GM13976 (cell line): ENCODE results near the gene PKP3.

ENCODE experiments used
- DNase-seq: peaks from one replicate; pipeline ENCODE4 v3.0.0; 2012; ENCODE audit warnings: low spot score
- CTCF ChIP-seq: IDR thresholded peaks from 2 replicates; pipeline ENCODE4 v1.5.1; 2012; ENCODE audit warnings: borderline replicate concordance, mild to moderate bottlenecking; ENCODE audit not compliant: insufficient read depth; ENCODE audit errors: extremely low read depth, missing control alignments, control extremely low read depth
- in situ Hi-C: fragments of 300-500 bp; cut with MboI; formaldehyde crosslinking; loops from one replicate; pipeline ENCODE4 v1.12.0; 2022; ENCODE audit warnings: low sequenced_read_pairs, mixed read lengths, inconsistent platforms; ENCODE audit not compliant: unreplicated experiment

Gene PKP3

GRCh38 chr11:445765-446588 is 52.0 kb downstream of the PKP3 start:
- in situ Hi-C loops, result no loop called here
- no peak for TF ChIP-seq CTCF

GRCh38 chr11:446891-447290 is 52.9 kb downstream of the PKP3 start:
- in situ Hi-C loops, result no loop called here
- no peak for DNase-seq
- no peak for TF ChIP-seq CTCF

More at GRCh38 chr11:445765-446588, 52.0 kb downstream of the PKP3 start:
- no peak for DNase-seq

GRCh38 chr11:447923-448731 is 54.1 kb downstream of the PKP3 start:
- TF ChIP-seq CTCF, result peak; percentile 82
- DNase-seq, result peak; percentile 98
- in situ Hi-C loops, result no loop called here

- in situ Hi-C loops, result no loop called here
- peak; percentile 96 for DNase-seq
- TF ChIP-seq CTCF, result no peak
Measured at GRCh38 chr11:449889-450808, 56.1 kb downstream of the PKP3 start, which contains the start of gene PTDSS2. TSS of gene PTDSS2 (plus strand) at chr11:450279. CDS start at chr11:450456, 177 bp downstream.

- DNase-seq, result peak; percentile 75
- in situ Hi-C loops, result no loop called here
- TF ChIP-seq CTCF, result no peak
Measured at GRCh38 chr11:450809-451451, 56.9 kb downstream of the PKP3 start.
